Cardiac fibroblast (primary cell): Measurements from ENCODE around the gene CALR3.
"Not testable (repeated sequence)": the region's sequence is repeated elsewhere in the genome, so short reads cannot be mapped to it uniquely, and the experiment has no call there.

Experiments used
- DNase-seq, 2 donors: peaks; one replicate each; pipeline versions ENCODE4 v3.0.0 to v3.0.0-alpha.2; 2010; ENCODE audit warnings: low read depth in 2 of 2
- H3K4me3 ChIP-seq, 2 donors: replicated peaks in 1 of 2; 1 replicate in 1 of 2; 2 replicates in 1 of 2; pipeline ENCODE4 v1.5.1; 2011; ENCODE audit warnings: low read depth in 2 of 2, low read length in 2 of 2, mild to moderate bottlenecking in 2 of 2, moderate library complexity in 1 of 2
- TF ChIP-seq, protein P1 (sequence below): IDR thresholded peaks from one replicate; pipeline ENCODE4 v1.5.1; 2011; ENCODE audit warnings: low read depth, mild to moderate bottlenecking, low read length, inconsistent platforms

CALR3 gene

DNA sequence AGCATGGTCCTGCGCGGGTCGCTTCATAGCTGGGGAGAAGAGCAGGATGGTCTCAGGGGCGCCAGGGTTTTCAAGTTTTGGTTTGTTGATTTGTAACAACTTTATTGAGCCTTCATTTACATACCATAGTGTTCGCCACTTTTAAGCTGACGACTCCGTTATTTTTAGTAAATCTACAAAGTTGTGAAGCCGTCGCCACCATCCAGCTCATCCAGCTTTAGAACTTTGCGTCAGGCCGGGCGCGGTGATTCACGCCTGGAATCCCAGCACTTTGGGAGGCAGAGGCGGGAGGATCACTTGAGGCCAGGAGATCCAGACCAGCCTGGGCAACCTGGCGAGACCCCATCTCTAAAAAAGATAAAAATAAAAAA is 631 bp upstream of the CALR3 start:
- TF ChIP-seq, protein P1, sequence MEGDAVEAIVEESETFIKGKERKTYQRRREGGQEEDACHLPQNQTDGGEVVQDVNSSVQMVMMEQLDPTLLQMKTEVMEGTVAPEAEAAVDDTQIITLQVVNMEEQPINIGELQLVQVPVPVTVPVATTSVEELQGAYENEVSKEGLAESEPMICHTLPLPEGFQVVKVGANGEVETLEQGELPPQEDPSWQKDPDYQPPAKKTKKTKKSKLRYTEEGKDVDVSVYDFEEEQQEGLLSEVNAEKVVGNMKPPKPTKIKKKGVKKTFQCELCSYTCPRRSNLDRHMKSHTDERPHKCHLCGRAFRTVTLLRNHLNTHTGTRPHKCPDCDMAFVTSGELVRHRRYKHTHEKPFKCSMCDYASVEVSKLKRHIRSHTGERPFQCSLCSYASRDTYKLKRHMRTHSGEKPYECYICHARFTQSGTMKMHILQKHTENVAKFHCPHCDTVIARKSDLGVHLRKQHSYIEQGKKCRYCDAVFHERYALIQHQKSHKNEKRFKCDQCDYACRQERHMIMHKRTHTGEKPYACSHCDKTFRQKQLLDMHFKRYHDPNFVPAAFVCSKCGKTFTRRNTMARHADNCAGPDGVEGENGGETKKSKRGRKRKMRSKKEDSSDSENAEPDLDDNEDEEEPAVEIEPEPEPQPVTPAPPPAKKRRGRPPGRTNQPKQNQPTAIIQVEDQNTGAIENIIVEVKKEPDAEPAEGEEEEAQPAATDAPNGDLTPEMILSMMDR, result no peak
- peak overlapping the region; percentile 82 to 91 for H3K4me3 ChIP-seq
- peak; percentile 55 to 75 for DNase-seq

DNA sequence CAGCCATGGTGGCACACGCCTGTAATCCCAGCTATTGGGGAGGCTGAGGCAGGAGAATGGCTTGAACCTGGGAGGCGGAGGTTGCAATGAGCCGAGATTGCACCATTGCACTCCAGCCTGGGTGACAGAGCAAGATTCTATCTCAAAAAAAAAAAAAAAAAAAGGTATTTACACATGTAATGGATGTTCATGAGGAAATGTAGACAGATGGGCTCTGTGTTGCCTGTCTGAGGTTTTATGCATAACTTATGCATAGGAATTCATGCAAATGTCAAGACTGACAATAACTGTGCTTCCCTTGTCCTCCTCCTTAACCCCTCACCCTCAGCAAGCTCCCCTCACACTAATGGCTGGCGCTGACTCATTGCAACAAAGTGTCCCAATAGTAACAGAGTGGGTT is 9.5 kb downstream of the CALR3 start:
- not testable (repeated sequence) for DNase-seq, H3K4me3 ChIP-seq

DNA sequence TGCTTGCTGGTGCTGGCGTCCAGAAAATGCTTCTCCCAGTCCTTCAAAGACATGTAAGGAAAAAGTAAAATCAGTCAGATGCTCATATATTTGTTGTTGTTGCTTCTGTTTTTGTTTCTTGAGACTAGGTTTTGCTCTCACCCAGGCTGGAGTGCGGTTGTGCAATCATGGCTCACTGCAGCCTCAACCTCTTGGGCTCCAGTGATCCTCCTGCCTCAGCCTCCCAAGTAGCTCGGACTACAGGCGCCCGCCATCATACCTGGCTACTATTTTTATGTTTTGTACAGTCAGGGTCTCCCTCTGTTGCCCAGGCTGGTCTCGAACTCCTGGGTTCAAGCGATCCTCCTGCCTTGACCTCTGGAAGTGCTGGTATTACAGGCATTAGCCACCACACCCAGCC is 13.2 kb downstream of the CALR3 start:
- TF ChIP-seq, protein P1, result no peak
- no peak for DNase-seq

DNA sequence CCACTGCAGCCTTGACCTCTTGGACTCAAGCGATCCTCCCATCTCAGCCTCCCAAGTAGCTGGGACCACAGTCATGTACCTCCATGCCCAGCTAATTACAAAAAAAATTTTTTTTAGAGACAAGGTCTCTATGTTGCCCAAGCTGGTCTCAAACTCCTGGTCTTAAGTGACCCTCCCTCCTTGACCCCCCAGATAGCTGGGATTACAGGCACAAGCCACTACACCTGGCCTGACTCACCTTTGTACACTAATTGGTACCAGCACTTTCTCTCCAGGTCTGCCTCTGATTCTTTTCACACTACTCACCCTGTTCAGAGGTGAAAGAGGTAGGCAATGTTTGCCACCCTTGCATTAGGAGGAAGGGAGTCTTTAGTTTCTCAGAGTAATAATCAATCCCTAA is 18.7 kb downstream of the CALR3 start:
- no peak overlapping the region for H3K4me3 ChIP-seq
- TF ChIP-seq, protein P1, result no peak
- no peak for DNase-seq

More for the DNA sequence above, 13.2 kb downstream of the CALR3 start:
- H3K4me3 ChIP-seq, result no peak overlapping the region

DNA sequence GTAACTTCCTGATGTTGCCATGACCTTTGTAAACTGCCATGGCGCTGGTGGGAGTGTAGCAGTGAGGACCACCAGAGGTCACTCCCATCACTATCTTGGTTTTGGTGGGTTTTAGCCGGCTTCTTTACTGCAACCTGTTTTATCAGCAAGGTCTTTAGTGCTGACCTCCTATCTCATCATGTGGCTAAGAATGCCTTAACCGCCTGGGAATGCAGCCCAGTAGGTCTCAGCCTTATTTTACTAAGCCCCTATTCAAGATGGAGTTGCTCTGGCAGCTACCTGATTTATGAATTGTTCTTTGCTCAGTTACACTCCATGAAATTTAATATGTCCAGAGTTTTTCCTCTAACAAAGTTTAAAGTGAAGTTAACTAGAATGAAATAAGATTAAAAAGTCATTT is 19.6 kb downstream of the CALR3 start:
- TF ChIP-seq, protein P1, result no peak

DNA sequence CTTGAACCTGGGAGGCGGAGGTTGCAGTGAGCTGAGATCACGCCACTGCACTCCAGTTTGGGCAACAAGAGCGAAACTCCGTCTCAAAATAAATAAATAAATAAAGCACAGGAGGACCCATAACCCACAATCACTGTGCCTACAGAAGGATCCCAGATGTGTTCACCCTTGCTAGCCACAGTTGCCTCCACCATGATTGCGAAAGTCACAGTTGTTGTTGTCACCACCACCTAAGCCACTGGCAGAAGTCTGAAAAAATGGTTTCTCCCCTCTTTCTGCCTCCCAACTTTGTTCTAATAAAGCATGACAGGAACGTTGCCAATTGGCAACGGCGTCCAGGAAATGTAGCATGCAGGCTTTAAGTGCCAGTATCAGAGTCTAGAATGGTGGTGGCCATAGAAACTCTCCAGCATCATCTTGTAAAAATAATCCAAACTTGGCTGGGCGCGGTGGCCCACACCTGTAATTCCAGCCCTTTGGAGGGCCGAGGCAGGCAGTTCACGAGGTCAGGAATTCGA is 22.0 kb downstream of the CALR3 start:
- TF ChIP-seq, protein P1, result no peak
- H3K4me3 ChIP-seq, result no peak overlapping the region
- peak in 1 of 2 donors; percentile 35 for DNase-seq

More for the DNA sequence above, 19.6 kb downstream of the CALR3 start:
- no peak for DNase-seq
- no peak overlapping the region for H3K4me3 ChIP-seq

DNA sequence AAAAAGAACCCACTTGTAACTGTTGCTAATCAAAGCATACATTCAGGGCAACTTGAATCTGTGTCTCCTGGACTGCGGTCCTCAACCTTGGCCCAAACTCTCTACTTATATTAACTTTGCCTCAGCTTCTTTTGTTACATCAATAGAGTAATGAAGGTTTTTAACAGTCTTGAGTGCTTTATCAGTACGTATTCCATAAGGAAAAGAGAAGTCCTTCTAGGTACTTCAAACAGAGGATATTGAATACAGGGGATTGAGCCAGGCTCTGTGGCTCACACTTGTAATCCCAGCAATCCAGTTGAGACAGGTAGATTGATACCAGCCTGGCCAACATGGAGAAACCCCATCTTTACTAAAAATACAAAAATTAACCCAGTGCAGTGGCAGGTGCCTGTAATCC is 23.0 kb downstream of the CALR3 start:
- TF ChIP-seq, protein P1, result no peak
- DNase-seq, result no peak
- H3K4me3 ChIP-seq, result no peak overlapping the region

DNA sequence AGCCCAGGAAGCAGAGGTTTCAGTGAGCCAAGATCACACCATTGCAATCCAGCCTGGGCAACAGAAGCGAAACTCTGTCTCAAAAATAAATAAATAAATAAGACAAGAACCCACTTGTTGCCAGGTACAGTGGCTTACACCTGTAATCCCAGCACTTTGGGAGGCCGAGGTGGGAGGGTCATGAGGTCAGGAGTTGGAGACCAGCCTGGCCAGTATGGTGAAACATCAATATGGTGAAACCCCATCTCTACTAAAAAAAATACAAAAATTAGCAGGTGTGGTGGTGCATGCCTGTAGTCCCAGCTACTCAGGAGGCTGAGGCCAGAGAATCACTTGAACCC is 23.4 kb downstream of the CALR3 start:
- peak overlapping the region; percentile 53 to 59 for H3K4me3 ChIP-seq
- DNase-seq, result not testable (repeated sequence)
